HT-29 (cell line): ENCODE measurements around the gene TDRD9. TPM values are rescaled to one million over a fixed set of nuclear protein-coding genes. Genes with fewer than 3 reads are reported as not detected.

Experiments used
- DNase-seq: peaks from one replicate; pipeline ENCODE4 v3.0.0-alpha.2; 2015; ENCODE audit warnings: low spot score
- total RNA-seq: library from RNA; depleted of rRNA; stranded (reverse); fragments of >200 nt; shearing (Covaris generic); gene quantifications from 2 replicates; pipeline ENCODE4 v1.2.3, GENCODE V29; 2014

Gene TDRD9
- total RNA-seq, 1 experiment from 2014 or later: not detected

GRCh38 chr14:104023325-104024055 is 95.2 kb downstream of the TDRD9 start:
- no peak for DNase-seq

DNA sequence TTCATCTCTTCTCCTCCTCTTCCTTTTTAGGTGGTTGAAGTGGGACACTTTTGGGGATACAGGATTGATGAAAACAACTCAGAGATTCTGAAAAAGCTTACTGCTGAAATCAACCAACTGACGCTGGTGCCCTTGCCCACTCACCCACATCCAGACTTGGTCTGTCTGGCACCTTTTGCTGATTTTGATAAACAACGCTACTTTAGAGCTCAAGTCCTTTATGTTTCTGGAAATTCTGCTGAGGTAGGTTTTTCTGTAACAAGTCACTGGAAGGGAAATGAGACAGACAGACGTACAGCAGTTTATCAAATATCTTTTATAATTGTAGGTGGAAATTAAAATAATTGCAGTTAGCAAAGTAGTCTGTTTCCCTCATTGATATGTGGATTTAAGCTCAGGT is 97.3 kb downstream of the TDRD9 start:
- no peak for DNase-seq

DNA sequence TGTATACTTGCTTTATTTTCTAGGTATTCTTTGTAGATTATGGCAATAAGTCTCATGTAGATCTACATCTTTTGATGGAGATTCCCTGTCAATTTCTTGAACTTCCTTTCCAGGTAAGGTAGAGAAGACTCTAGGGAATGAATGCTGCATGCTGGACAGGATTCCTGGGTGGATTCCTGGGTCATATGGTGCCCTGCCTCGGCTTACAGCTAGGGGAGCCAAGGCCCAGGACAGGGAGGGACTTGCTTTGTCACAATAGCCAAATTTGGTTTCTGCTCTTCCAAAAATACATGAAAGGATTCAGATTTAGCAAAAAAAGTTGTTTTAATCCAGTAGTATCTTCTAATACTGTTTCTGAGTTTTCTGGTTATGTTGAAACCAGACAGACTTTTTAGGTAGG is 97.8 kb downstream of the TDRD9 start:
- DNase-seq: no peak

GRCh38 chr14:104030958-104031357 is 102.7 kb downstream of the TDRD9 start:
- DNase-seq: no peak

DNA sequence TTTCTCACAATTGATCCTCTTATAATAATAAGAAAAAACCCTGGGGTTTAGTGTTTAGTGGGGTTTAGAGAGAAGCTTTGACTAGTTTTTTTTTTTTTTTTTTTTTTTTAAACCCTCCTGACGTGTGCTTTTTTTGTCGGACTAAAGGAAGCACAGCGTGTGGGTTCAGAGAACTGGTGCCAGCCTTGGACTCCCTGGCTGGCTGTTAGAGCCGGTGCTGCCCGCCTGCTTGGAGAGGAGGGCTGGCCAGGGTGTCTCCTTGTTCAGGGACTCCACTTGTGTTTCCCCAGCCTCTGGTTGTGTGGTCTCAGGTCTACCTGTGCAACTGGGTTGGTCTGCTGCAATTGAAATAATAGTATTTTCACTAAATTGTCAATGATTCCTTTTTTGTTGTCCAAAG is 103.1 kb downstream of the TDRD9 start:
- no peak for DNase-seq

GRCh38 chr14:104034976-104035699 is 106.9 kb downstream of the TDRD9 start:
- DNase-seq: no peak

GRCh38 chr14:104036212-104036611 is 108.0 kb downstream of the TDRD9 start:
- no peak for DNase-seq

DNA sequence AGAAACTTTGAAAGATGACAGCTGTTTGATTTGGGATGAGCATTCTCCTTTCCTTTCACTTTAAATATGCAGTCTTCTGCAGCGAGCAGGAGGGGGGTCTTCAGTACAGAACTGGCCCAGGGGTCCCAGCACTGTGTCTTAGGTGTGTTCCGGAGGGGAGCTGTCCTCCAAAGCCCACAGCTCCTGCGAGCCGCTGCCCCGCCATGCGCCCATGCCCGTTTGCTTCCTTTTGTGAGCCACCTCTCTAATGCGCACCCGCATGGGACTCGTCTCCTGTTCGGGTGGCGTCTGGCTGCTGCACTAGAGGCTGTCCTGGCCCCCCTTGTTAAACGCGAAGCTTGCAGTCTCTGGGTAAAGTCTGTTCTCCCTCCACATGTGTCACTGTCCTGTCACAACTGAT is 108.8 kb downstream of the TDRD9 start:
- no peak for DNase-seq

- DNase-seq: no peak
These were observed 109.6 kb downstream of the TDRD9 start for GRCh38 chr14:104037903-104038302.

- no peak for DNase-seq
These were observed 111.0 kb downstream of the TDRD9 start for GRCh38 chr14:104039214-104039613.

DNA sequence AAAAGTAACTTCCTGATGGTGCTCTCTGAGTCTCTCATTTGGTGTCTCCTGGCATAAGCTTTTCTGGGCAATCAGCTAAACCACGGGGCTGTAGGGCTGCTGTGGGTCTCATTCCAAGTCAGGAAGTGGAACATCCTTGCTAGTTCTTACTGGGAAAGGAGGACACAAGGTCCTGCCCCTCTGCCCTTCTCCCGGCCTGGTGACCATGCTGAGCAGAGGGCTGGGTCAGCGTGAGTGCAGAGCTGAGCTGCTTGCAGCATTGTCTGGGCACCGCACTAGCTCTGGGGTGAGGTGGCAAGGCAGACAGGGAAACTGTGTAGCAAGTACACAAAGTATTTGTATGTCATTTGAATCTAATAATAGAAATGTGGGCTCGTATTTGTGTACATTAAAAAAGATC is 112.3 kb downstream of the TDRD9 start:
- DNase-seq: no peak

DNA sequence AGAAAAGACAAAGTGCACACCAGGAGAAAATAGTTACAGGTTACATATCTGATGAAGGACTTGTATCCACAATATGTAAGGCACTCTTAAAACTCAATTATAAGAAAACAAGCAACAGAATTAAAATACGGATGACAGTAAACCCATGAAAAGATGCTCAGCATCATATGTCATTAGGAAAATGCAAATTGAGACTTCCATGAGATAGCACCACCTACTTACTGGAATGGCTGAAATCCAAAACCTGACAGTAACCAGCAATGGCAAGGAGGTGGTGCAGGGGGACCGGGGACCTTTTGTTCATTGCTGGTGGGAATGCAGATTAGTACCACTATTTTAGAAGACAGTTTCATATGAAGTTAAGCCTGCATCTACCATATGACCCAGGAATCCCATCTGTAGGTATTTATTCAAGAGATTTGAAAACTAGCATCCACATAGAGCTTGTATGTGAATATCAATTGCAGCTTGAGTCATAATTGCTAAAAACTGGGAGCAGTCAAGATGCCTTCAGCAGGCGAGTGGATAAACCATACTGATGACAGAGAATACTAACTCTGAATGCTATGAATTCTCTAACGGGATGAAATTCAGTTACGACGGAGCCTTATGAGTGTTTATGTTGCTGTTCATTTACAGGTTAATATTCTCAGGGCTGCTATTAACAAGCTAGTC is 113.3 kb downstream of the TDRD9 start:
- no peak for DNase-seq

DNA sequence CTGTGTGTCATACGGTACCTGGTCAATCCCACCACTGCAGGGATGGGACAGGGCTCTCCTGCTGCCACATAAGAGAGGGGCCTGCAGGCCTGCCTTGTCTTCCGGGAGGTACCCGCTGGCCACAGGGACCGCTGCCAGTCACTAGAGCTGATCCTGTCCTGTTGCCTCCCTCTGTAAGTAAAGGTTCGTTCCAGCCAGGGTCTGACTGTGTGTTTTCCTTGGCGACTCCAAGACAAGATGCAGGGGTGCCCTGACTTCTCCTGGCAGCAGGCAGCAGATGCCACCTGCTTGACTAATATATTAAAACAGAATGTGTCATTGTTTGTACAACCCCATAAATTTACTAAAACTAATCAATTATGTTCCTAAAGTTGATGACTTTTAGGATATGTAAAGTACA is 115.8 kb downstream of the TDRD9 start:
- DNase-seq: no peak

GRCh38 chr14:104047761-104048160 is 119.5 kb downstream of the TDRD9 start:
- no peak for DNase-seq

DNA sequence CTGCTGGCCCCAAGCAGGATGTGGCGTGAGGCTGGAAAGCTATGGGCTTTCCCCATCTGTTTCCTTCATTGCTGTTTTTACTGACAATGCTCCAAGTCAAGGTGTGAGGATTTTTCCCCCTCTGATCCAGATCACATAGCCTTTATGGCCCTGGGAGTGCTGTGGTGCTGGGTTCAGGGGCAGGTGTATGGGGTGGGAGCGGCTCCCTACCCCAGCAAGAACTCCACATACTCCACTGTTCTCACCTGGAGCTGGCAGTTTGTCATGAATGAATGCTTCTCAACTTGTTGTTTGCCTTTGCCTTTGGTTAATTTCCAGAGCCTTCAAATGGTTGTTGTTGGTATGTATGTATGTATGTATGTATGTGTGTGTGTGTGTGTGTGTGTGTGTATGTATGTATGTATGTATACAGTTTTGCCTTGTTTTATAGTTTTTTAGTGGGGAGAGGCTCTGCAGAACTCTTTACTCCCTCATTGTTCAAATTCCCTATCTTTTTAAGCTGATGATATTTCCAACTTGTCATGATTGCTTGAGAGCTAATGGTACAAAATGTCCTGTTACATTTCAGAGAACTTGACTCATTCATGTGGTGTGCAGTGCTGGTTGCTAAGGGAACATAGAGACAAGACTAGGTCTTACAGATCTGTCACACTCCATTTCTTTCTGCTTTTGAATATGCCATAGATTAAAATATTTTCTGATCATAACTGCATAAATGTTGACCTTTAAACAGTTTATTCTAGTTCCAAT is 120.7 kb downstream of the TDRD9 start:
- DNase-seq: no peak

DNA sequence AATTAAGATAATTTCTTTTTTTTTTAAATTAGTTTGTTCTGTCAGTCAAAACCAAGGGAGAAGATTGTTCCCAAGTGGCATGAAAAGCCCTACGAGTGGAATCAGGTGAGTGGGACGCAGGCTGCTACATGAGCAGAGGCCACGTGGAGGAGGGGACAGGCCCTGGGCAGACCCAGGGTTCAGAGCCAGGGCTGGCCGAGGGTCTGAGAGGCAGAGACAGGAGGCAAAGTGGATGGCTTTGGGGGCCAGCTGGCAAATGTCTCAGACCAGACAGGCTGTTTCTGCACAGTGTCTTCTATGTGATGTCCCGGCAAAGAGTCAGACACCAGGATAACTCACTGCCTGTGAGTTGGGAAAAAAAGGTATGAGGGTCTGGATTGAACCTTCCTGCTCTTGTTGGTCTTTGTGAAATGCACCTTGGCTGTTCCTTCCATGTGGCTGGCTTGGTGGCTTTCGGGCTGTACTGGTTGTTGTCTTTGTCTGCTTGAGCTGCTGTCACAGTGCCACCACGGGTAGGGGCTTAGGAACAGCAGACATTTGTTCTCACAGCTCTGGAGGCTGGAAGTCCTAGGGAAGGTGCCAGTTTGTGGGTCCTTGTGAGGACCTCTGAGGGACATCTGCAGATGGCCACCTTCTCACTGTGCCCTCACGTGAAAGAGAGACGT is 121.5 kb downstream of the TDRD9 start:
- no peak for DNase-seq

DNA sequence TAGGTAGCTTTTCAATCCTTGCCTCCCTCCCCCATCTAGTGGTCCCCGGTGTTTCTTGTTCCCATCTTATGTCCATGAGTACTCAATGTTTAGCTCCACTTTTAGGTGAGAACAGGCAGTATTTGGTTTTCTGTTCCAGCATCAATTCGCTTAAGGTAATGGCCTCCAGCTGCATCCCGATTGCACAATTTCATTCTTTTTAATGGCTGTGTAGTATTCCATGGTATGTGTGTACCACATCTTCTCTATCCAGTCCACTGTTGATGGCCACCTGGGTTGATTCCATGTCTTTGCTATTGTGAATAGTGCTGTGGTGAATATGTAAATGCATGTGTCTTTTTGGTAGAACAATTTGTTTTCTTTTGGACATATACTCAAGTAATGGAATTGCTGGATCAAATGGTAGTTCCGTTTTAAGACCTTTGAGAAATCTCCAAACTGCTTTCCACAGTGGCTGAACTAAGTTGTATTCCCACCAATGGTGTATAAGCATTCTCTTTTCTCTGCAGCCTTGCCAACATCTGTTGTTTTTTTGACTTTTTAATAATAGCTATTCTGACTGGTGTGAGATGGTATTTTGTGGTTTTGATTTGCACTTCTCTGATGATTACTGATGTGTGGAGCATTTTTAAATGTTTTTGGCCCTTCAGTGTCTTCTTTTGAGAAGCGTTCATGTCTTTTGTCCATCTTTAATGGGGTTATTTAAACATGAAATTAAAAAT is 123.0 kb downstream of the TDRD9 start:
- DNase-seq: no peak

DNA sequence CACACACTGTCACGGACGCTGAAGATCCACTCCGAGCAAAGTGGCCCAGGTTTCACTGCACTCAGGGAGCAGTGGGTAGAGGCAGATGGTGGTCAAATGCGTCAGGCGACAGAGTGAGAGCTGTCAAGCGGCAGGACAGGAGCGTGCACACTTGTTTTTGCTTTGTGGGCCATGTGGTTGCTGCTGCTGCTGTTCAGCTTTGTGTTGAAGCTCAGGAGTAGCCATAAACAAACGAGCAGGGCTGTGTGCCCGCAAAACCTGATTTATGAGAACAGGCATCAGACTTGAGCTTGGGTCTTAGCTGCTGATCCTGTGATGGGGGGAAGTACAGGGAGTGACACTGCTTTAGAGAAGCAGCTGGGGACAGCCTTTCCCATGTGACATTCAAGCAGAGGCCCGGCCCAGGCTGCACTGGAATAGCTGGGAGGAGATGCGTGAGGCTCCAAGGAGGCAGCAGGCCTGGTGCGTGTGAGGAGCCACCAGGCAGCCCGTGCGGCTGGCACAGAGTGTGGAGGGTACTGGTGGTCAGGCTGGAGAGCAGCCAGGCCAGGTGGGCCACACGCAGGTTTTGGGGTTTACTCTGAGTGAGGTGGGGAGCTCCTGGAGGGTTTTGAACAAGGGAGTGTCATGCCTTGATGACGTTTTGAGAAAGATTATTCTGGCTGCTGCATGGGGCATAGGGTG is 126.1 kb downstream of the TDRD9 start:
- no peak for DNase-seq

DNA sequence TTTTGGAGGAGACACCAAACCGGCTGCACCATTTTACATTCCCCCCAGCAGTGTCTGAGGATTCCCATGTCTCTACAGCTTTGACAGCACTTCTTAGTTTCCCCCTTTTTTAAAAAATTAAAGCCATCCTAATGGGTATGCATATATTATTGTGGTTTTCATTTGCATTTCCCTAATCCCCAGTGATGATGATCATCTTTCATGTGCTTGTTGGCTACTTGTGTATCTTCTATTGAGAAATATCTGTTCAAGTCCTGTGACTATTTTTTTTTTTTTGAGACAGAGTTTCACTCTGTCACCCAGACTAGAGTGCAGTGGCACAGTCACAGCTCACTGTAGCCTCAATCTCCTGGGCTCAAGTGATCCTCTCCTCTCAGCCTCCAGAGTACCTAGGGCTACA is 134.0 kb downstream of the TDRD9 start:
- DNase-seq: no peak

DNA sequence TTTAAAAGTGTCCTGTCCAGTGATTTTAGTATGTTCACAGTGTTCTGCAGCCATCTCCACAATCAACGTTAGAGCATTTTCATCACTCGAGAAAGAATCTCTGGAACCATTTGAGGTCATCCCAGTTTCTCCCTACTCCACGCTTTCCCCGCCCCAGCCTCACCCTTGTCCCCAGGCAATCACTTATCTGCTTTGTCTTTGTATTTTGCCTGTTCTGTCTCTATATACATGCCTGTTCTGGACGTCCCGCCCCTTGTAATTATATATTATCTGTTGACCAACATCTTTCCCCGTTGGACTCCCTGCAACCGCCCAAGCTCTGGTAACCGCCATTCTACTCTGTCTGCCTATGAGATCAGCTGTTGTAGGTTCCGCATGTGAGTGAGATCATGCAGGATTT is 135.7 kb downstream of the TDRD9 start:
- DNase-seq: no peak
